Mucosa of gallbladder (tissue), 1 donor: ENCODE measurements around the gene BMP8A. TPM values are rescaled to one million over a fixed set of nuclear protein-coding genes. Genes with fewer than 3 reads are reported as not detected.

Experiments
- DNase-seq: peaks from one replicate; pipeline ENCODE4 v3.0.0-alpha.2; 2020; ENCODE audit warnings: low spot score
- total RNA-seq: library from RNA; stranded (reverse); gene quantifications from one replicate; pipeline ENCODE4 v1.2.1, GENCODE V29; 2021
- donor health status: DM: no; HTN: no; CAD: no.

The BMP8A gene
- total RNA-seq, 1 donor from 2014 or later, result 4.1 TPM

DNA sequence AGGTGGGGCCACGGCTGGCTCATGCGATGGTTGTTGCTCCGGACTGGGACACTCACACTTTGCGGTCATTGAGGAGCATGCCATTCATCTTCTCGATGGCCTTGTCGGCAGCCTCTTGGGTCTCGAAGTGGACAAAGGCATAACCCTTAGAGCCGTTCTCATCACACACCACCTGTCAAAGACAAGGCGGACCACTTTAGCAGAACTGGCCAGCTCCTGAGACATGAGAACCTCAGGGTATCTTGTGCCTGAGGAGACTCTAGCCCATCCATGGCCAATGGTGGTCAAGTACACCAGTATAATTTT, 79.7 kb downstream of the BMP8A start:
- no peak for DNase-seq

DNA sequence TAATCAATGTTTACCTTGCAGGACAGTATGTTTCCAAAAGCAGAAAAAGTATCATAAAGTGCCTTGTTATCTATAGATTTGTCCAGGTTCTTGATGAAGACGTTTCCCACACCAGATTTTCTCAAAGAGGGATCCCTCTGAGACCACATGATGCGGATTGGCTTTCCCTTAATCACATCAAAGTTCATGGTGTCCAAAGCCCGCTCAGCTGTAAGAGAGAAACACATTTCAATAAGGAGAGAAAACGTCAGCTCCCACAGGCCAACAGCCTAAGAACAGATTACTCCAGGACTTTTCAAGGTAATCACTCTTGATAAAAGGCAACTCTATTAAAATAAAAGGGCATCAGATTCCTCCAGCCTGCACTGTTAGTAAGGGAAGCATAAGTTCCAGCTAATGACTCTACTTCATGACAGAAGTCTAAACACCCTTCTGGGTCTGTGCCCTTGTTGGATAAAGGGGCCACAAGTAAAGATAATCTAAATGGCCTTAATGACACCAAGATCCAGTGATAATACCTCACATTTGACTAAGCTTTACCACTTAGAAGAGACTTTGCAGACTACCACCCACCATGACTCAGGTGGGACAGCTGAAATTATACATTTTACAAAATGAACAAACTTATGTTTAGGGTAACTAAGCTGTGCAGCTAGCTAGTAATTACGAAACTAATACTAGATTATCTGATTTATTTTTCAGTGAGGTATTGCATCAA, 81.1 kb downstream of the BMP8A start:
- no peak for DNase-seq

DNA sequence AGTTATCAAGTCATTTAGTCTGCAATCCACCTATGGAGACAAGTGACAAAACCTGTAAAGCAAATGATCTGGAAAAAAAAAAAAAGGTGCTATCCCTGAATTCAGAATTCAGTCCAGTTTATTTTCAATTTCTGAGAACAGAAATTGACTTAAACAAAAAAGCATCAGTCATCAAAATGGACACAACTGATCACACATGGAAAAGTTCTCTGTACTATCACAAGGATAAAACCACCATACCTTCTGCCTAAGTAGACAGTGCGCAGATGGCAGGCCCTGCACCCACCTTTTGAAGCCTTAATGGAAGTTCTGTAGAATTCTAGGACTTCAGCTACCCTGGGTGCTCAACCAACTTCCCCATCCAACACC, 81.6 kb downstream of the BMP8A start:
- DNase-seq, result no peak

DNA sequence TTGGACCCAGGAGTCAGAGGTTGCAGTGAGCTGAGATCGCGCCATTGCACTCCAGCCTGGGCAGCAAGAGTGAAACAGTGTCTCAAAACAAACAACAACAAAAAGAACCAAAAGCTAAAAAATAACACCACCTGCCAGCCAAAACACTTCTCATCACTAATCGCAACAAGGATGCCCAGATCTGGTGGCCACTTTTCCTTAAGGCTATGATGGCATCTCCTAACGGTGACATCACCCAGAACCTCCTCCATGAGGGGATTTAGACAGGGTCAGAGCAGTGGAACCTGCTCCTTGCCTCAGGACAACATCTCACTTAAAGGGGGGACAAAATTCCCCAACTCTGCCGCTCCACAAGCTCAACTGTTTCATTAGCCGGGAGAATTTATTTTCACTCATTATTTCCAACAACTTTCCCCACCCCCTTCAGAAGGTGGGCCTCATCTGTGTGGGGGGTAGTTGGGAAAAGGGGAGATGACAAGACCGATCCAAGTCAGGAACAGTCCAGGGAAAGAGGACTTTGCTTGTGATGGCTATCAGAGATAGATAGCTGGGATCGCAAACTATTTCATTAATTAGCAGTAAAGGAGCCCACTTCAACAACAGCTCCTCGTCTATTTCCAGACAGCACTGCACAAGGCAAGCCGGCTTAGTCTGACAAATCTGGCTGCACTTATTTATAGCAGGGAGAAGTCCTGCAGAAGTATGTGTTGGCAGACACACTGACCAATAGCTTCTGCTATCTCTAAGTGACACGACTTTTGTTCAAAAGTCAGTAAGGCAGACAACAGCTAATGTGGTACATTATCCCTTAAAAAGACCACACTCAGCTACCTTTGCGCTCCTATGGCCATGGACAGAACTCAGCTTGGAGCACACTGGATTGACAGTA, 82.5 kb downstream of the BMP8A start:
- no peak for DNase-seq

DNA sequence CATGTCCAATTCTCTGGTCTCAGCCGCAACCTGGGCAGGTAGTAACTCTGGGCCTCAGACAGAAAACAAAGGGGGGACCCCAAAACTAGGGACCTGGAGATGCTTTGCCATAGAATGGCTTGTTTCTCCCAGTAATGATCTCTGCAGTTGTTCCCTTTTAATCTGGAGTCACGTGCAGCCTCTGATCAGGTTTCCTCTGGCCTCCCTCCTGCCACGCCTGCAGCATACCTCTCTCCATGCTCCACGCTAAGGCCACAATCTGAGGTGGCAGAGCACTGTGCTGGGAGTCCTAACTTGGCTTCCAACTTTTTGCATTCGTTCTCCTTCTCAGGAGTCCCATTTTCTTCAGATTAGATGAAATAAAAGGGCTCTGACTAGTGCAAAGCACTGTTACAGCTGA, 83.2 kb downstream of the BMP8A start:
- DNase-seq, result peak; percentile 42

Other genes with a start within 250 kb of the BMP8A start
- gene PABPC4, start 85.2 kb downstream of the BMP8A start, total RNA-seq, result 211 TPM
- 8.5 TPM for gene HEYL, start 148.0 kb downstream of the BMP8A start, total RNA-seq
- 2.9 TPM for gene NT5C1A, start 180.5 kb downstream of the BMP8A start, total RNA-seq
- 0.20 TPM for gene HPCAL4, start 199.8 kb downstream of the BMP8A start, total RNA-seq
- 39.3 TPM for gene PPIE, start 247.2 kb downstream of the BMP8A start, total RNA-seq